H1 (cell line): ENCODE results near the gene DVL1. TPM values are rescaled to one million over a fixed set of nuclear protein-coding genes. Genes with fewer than 3 reads are reported as not detected.

Experiments
- ATF3 ChIP-seq: IDR thresholded peaks from 2 replicates; pipeline ENCODE4 v1.6.1; 2011; ENCODE audit warnings: low read depth, mild to moderate bottlenecking, low read length; ENCODE audit not compliant: insufficient read depth
- CHD7 ChIP-seq: fragments of 300-600 bp; sonication (generic); IDR thresholded peaks from 2 replicates; pipeline ENCODE4 v1.7.1; 2012; ENCODE audit warnings: low read length, moderate library complexity, mild to moderate bottlenecking, inconsistent platforms; ENCODE audit not compliant: insufficient replicate concordance
- SP2 ChIP-seq: IDR thresholded peaks from 2 replicates; pipeline ENCODE4 v1.6.1; 2012; ENCODE audit warnings: mild to moderate bottlenecking, low read length, inconsistent platforms
- TAF1 ChIP-seq: IDR thresholded peaks from 2 replicates; pipeline ENCODE4 v1.6.1; 2011; ENCODE audit warnings: mild to moderate bottlenecking, low read depth, low read length
- polyA plus RNA-seq, 7 experiments: library from polyadenylated mRNA; depleted of rRNA in 3 of 7; stranded (reverse) in 5 of 7; unstranded in 2 of 7; fragments of >200 nt in 5 of 7; fragments of 200-250 nt in 2 of 7; gene quantifications; 1 replicate in 5 of 7; 2 replicates in 1 of 7; 4 replicates in 1 of 7; pipeline versions ENCODE4 v1.2.1 to v1.2.3, GENCODE V29; 2011 to 2013; ENCODE audit warnings: missing spikeins in 2 of 7, mixed read lengths in 2 of 7
- total RNA-seq: library from RNA; stranded (reverse); fragmentation: NEBNext Ultra II Directional; extraction: Animal tissue kit (Norgen Biotek cat#: 25700); gene quantifications from 2 replicates; pipeline ENCODE4 v1.2.1, GENCODE V29; 2021

The DVL1 gene
- total and polyA plus RNA-seq, 2 of the 8 experiments (the other 6 are each of a cell fraction or from before 2014, with no cell fraction given), result 39.4 to 58.9 TPM

GRCh38 chr1:1287288-1288110 lies 61.7 kb downstream of the DVL1 start (continued):
- TF ChIP-seq TAF1, result no peak
- no peak for TF ChIP-seq ATF3
- TF ChIP-seq SP2, result no peak
- no peak for TF ChIP-seq CHD7
- TF ChIP-seq, all 59 proteins: peak for 0
